IPS-NIHi7 (cell line): ENCODE measurements around the gene PER1.
A peak's percentile ranks its signal among the peaks of the same experiment; 100 is the strongest.

Experiments used
- DNase-seq: peaks from one replicate; pipeline ENCODE4 v3.0.0; 2012; ENCODE audit warnings: mixed read lengths; ENCODE audit errors: extremely low spot score

PER1 gene

GRCh38 chr17:8154608-8155155 is 2.5 kb upstream of the PER1 start:
- DNase-seq = no peak

- DNase-seq = peak; percentile 78
These were observed 1.9 kb upstream of the PER1 start for GRCh38 chr17:8153957-8154607.

DNA sequence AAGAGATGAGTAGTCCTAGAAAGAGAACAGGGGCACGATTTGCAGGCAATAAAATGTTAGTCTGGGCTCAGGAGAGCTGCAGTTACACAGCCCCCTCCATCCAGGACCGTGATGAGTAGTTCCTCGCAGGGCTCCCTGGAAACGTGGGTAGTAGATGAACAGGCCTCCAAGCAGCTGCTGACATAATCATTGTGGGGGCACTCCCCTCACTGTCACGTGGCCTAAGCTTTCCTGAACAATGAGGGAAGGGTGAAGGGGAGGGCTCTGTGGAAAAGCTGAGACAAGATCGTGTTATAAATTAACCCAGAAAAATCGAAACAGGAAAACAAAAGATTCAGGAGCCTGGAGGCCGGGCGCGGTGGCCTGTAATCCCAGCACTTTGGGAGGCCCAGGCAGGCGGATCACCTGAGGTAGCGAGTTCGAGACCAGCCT is 1.3 kb upstream of the PER1 start:
- DNase-seq = no peak

GRCh38 chr17:8153031-8153451 is 837 bp upstream of the PER1 start:
- no peak for DNase-seq

- no peak for DNase-seq
These were observed 528 bp downstream of the PER1 start for GRCh38 chr17:8151641-8152111.

GRCh38 chr17:8151120-8151640 is 1.0 kb downstream of the PER1 start:
- DNase-seq = peak; percentile 72

- no peak for DNase-seq
These were observed 1.7 kb downstream of the PER1 start for GRCh38 chr17:8150194-8151119.

GRCh38 chr17:8149419-8150193 is 2.6 kb downstream of the PER1 start:
- DNase-seq = no peak

DNA sequence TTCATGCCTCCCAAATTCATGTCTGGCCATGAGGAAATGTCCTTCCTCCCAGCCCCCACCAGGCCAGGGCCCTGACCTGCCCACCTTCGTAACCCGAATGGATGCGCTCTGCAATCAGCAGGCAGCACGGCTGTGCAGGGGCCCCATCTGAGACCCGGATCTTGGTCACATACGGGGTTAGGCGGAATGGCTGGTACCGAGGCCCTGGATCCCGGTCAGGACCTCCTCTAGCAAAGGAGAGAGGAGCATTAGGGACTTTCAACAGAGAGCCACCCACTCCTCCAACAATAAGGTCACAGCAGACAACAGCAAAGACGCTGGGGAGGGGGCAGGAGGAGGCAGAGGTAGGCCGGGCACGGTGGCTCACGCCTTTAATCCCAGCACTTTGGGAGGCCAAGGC is 3.6 kb downstream of the PER1 start:
- no peak for DNase-seq

GRCh38 chr17:8147805-8148404 is 4.3 kb downstream of the PER1 start:
- no peak for DNase-seq

GRCh38 chr17:8147141-8147804 is 4.9 kb downstream of the PER1 start:
- DNase-seq = no peak

DNA sequence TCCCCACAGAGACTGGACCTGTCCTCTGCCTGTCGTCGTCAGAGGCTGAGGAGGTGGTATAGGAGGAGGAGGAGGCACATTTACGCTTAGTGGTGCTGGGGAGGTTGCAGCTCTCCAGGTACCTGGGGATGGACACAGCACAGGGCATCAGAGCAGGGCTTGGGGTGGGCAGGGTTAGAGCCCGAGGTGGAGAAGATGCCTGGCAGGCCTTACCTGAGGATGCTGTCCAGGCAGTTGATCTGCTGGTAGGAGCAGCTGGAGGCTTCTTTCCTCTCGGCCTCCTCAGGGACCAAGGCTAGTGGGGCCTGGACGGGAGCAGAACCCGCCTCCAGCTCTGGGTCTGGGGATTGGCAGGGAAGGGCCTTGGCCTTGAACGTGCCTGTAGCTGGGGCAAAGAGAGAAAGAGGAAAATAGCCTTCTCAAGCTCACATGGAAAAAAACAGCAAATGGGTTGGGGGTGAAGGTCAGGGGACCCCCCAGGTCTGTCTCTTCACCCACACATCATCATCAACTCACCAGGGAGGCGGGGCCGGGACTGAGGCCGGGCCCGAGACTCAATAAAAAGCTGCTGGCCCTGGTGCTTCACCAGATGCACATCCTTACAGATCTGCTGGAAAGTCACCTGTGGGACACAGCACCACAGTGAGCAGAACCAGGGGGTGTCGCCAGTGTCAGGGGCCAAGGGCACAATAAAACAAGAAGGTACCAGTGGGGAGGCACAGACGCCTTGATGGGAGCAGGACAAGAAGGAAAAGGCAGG is 5.6 kb downstream of the PER1 start:
- no peak for DNase-seq

DNA sequence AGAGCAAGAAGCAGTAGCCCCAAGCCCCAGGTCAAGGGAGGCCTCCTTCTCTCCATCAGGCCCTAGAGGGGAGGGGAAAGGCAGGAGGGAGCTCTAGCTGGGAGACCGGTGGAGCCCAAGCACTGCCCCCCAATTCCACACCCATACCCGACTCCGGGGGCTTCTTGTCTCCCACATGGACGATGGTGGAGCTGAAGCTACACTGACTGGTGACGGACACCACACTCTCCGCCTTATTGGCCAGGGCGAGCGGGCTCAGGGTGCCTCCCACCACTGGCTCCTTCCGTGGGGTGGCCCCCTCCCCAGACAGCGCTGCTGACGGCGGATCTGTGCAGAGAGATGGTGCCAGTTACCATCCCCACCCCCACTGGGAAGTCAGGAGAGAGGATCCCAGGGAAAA is 6.4 kb downstream of the PER1 start:
- no peak for DNase-seq

GRCh38 chr17:8144401-8145231 is 7.6 kb downstream of the PER1 start:
- DNase-seq = no peak

GRCh38 chr17:8143581-8144400 is 8.4 kb downstream of the PER1 start:
- no peak for DNase-seq

DNA sequence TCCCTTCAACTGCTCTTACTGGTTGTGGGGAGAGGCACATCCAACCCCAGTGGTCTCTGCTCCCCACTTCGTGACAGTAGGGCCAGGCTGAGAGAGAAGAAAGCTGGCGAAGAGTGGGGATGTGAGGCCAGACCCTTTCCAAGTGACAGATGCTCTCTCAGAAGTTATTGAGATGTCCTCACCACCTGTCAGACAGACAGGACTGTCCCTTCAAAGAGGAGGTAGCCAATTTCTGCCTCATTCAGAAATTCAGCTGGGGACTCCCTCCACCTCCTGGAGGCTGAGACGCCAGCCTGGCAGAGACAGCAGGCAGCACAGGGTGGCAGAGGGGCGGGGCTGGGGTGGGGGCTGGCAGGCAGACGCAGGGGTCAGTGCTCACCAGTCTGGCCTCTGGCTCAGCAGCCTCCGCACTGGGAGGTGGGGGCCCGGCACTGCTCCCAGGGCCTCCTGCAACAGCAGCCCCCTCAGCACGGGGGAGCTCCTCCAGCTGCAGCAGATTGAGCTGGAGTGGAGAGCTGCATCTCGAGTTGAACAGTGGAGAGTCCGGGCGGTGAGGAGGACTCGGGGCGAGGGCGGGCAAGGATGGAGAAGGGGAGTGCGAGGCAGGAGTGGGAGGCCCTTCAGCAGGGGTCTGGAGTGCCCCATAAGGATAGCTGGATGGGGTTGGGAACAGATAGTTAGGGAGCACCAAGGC is 9.2 kb downstream of the PER1 start:
- DNase-seq = no peak

DNA sequence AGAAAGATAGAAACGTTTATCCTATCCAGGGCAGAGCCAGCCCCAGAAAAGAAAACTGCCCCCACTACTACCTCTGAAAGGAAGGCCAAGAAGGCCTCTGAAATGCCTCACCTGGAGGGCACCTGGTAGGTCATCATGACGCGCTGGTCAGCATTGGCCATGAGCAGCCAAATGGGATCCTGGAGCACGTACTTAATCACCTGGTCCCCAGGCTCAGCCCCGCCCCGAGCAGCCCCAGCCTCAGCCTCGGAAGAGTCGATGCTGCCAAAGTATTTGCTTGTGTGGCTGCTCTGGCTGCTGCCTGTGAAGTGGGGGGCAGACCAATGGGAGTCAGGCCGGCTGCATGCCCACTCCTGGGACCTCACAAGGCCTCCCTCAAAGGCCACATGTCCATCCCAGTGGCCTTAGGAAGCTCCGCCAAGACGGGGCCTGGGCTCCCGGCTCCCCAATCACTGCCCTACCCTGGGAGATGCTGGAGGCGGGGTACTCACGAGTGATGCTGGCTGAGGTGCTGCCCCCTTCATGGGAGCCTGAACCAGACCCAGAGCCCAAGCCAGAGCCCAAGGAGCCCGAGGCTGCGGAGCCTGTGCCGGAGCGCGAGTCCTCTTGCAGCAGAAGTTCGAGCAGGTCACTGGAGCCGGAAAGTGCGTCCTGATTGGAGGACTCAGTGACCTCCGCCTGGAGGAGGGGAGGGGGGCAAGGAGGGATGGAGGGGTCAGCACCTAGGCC is 9.9 kb downstream of the PER1 start:
- DNase-seq = no peak
